ENCODE measurements around the gene CDYL2. TPM values are rescaled to one million over a fixed set of nuclear protein-coding genes. Genes with fewer than 3 reads are reported as not detected.

CDYL2 gene
- total and polyA plus RNA-seq, 4 donors: 1.3 to 12.6 (median 3.7) TPM

DNA sequence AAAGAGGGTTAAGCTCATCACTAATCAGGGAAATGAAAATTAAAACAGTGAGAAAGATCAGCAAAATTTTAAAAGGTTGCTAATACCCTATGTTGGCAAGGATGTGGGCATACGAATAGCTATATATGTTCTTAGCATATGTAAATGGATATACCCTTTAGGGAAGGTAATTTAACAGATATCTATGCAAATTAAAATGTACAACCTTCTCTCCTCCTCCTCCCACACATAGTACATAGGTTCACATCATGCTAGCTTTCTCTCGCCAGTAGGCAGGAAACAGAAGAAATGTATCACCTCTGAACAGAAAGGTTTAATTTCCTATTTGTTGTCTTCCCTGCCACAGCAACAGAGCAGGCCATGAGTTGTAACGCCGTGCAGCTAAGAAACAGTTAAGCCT lies 103.8 kb downstream of the CDYL2 start:
- H3K9ac ChIP-seq (ENCODE audit: insufficient read depth in 1 of 2, low read length in 2 of 2): no peak overlapping the region
- H3K36me3 ChIP-seq (ENCODE audit: control insufficient read depth in 4 of 4, insufficient read depth in 4 of 4, low read length in 4 of 4): no peaks in the 10 kb centered on the region
- 80 to 88% methylated on average over 4 of the region's 4 CpGs for WGBS, 2 donors
- peaks cover 0 to 3% (median 1%) of the 10 kb centered on the region in 4 donors for H3K9me3 ChIP-seq (ENCODE audit: control insufficient read depth in 4 of 4, insufficient read depth in 3 of 4, low read length in 3 of 4)
- H3K4me3 ChIP-seq: no peak overlapping the region
- no peaks in the 10 kb centered on the region for H3K4me1 ChIP-seq (ENCODE audit: control insufficient read depth in 5 of 5, insufficient read depth in 5 of 5, low read length in 5 of 5)
- H3K27ac ChIP-seq (ENCODE audit: low read depth in 1 of 2, low read length in 1 of 2): no peak overlapping the region
- TF ChIP-seq CTCF (IDR thresholded peaks at IDR 0.05; ENCODE audit: control extremely low read depth, extremely low read depth): no peak
- ATAC-seq (ENCODE audit: insufficient read depth, low FRiP score) (no peak), DNase-seq (no peak)
- H3K27me3 ChIP-seq (ENCODE audit: control insufficient read depth in 3 of 3, insufficient read depth in 3 of 3, low read length in 2 of 3): no peaks in the 10 kb centered on the region

GRCh38 chr16:80695020-80695419 lies 109.4 kb downstream of the CDYL2 start:
- 91 to 94% methylated on average over 2 of the region's 2 CpGs for WGBS, 2 donors
- Histone ChIP-seq H3K9me3 (ENCODE audit: control insufficient read depth in 4 of 4, insufficient read depth in 3 of 4, low read length in 3 of 4) (peaks cover 0 to 3% (median under 1%) of the 10 kb centered on the region in 4 donors), H3K4me3 (no peak overlapping the region)

GRCh38 chr16:80693553-80693952 lies 110.8 kb downstream of the CDYL2 start:
- no peak for TF ChIP-seq CTCF (IDR thresholded peaks at IDR 0.05; ENCODE audit: control extremely low read depth, extremely low read depth)
- no peaks in the 10 kb centered on the region for H3K36me3 ChIP-seq (ENCODE audit: control insufficient read depth in 4 of 4, insufficient read depth in 4 of 4, low read length in 4 of 4)
- 80 to 87% methylated on average over 4 of the region's 4 CpGs for WGBS, 2 donors
- H3K9me3 ChIP-seq (ENCODE audit: control insufficient read depth in 4 of 4, insufficient read depth in 3 of 4, low read length in 3 of 4): peaks cover 0 to 3% (median under 1%) of the 10 kb centered on the region in 4 donors
- no peak overlapping the region for H3K4me3 ChIP-seq
- no peak overlapping the region for H3K9ac ChIP-seq (ENCODE audit: insufficient read depth in 1 of 2, low read length in 2 of 2)
- no peak for DNase-seq
- H3K4me1 ChIP-seq (ENCODE audit: control insufficient read depth in 5 of 5, insufficient read depth in 5 of 5, low read length in 5 of 5): peaks cover 0 to 5% (median 0%) of the 10 kb centered on the region in 5 donors
- no peak for ATAC-seq (ENCODE audit: insufficient read depth, low FRiP score)
- H3K27me3 ChIP-seq (ENCODE audit: control insufficient read depth in 3 of 3, insufficient read depth in 3 of 3, low read length in 2 of 3): no peaks in the 10 kb centered on the region
- no peak overlapping the region for H3K27ac ChIP-seq (ENCODE audit: low read depth in 1 of 2, low read length in 1 of 2)

More at GRCh38 chr16:80695020-80695419, 109.4 kb downstream of the CDYL2 start:
- Histone ChIP-seq H3K27me3 (ENCODE audit: control insufficient read depth in 3 of 3, insufficient read depth in 3 of 3, low read length in 2 of 3) (no peaks in the 10 kb centered on the region), H3K4me1 (ENCODE audit: control insufficient read depth in 5 of 5, insufficient read depth in 5 of 5, low read length in 5 of 5) (peaks cover 0 to 5% (median 0%) of the 10 kb centered on the region in 5 donors), H3K27ac (ENCODE audit: low read depth in 1 of 2, low read length in 1 of 2) (no peak overlapping the region), H3K36me3 (ENCODE audit: control insufficient read depth in 4 of 4, insufficient read depth in 4 of 4, low read length in 4 of 4) (no peaks in the 10 kb centered on the region), H3K9ac (ENCODE audit: insufficient read depth in 1 of 2, low read length in 2 of 2) (no peak overlapping the region)
- TF ChIP-seq CTCF (IDR thresholded peaks at IDR 0.05; ENCODE audit: control extremely low read depth, extremely low read depth): no peak
- DNase-seq (no peak), ATAC-seq (ENCODE audit: insufficient read depth, low FRiP score) (no peak)

- WGBS, 2 donors: 87 to 88% methylated on average over 2 of the region's 2 CpGs
- Histone ChIP-seq H3K36me3 (ENCODE audit: control insufficient read depth in 4 of 4, insufficient read depth in 4 of 4, low read length in 4 of 4) (no peaks in the 10 kb centered on the region), H3K9ac (ENCODE audit: insufficient read depth in 1 of 2, low read length in 2 of 2) (no peak overlapping the region), H3K27me3 (ENCODE audit: control insufficient read depth in 3 of 3, insufficient read depth in 3 of 3, low read length in 2 of 3) (no peaks in the 10 kb centered on the region), H3K4me3 (no peak overlapping the region), H3K27ac (ENCODE audit: low read depth in 1 of 2, low read length in 1 of 2) (no peak overlapping the region), H3K4me1 (ENCODE audit: control insufficient read depth in 5 of 5, insufficient read depth in 5 of 5, low read length in 5 of 5) (peaks cover 0 to 5% (median 0%) of the 10 kb centered on the region in 5 donors), H3K9me3 (ENCODE audit: control insufficient read depth in 4 of 4, insufficient read depth in 3 of 4, low read length in 3 of 4) (peaks cover 0 to 3% (median 0%) of the 10 kb centered on the region in 4 donors)
- ATAC-seq (ENCODE audit: insufficient read depth, low FRiP score): no peak
- TF ChIP-seq CTCF (IDR thresholded peaks at IDR 0.05; ENCODE audit: control extremely low read depth, extremely low read depth): no peak
- DNase-seq: no peak
Observed at GRCh38 chr16:80692270-80692669, 112.1 kb downstream of the CDYL2 start.

All from lung (tissue), 12 donors.